HG02610 (cell line): ENCODE measurements around the gene MRPS27.

Experiments
- ATAC-seq: cut with Tn5 transposase; IDR thresholded peaks from one replicate; pipeline ENCODE4 v1.9.1; 2021; ENCODE audit warnings: mild to moderate bottlenecking, moderate library complexity; ENCODE audit not compliant: unreplicated experiment

Gene MRPS27

DNA sequence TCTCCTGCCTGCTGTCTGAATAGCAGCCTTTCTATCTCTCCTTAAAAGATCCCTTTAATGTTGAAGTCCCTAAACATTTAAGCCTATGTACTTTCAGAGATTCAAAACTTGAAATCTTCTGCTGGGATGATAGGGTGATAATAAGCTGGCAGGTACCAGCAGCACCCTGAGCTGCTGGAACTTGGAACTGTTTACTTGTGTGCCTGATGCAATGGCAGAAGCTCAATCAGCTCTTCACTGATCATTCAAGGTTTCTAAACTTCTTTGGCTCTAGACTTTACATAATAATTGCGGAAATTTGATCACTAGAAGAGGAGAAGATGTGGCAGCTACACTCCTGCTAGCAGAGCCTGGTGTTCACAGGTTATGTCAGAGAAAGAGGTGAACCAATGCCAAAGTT lies 27.6 kb downstream of the MRPS27 start:
- ATAC-seq: no peak

DNA sequence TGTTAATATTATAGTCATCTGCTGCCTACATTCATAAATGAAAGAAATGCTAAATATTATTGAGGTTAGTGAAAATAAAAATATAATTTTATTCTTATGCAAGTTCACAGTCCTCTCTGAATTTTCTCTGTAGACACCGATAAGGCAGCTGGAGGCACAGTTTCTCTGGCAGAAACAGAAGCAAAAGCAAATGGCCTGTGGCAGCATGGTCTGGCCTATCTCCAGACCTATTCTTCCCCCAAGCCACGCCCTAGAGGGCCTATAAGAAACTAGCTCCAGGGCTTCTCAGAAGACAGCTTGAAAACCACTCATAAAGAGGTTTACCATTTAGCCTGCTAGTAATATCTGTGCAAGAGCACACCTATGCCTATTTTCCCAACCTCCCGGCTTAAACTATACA lies 28.4 kb downstream of the MRPS27 start:
- no peak for ATAC-seq

DNA sequence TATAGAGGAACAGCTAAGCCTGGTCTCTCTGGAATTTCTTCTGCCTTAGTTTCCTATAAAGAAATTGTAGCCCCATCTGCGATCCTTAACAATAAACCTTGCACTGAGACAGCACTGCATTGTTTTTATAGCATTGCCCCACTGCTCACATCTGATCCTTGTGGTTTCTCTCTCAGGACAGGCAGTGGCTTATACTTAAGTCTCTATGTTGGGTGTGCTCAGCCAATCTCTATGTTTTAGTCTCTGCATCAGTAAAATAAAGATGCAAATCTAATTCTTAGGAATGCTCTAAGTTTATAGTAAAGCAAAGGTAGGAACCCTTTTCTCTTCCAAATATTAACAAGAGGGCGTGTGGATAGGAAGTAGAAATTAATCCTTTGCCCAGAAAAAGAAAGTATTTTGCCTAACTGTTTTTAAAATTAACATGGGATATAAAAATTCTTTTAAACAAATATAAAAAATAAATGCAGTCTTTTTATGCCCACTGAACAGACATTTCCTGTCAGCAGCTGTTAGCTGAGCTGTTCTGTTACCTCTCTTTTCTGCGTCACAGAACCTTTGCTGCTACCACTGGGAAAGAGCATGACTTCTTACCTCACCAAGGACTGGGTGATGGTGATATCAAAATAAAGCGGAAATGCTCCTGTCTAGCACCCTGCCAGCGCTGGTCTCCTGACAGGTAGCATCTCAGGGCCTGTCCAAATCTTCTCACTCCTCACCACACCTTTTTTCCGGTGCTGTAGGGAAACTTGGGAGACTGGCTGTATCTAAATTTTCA lies 29.5 kb downstream of the MRPS27 start:
- ATAC-seq: no peak

DNA sequence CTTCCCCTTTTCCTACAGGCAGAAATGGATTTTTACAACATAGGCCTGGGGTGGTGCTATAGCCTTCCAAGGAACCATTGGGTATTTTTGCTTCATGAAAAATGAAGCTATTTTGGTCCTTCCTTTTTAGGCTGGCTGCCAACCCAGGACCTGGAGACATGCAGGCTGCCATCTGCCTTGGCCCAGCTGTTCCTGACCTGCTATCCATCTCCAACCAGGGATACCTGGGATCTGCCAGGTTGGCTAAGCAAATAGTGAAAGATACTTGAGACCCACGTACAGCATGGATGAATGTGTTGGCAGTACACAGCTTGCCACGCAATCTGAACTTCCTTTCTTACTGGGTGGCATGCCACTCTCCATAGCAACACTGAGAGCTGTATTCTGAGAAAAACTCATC lies 31.1 kb downstream of the MRPS27 start:
- ATAC-seq: no peak

DNA sequence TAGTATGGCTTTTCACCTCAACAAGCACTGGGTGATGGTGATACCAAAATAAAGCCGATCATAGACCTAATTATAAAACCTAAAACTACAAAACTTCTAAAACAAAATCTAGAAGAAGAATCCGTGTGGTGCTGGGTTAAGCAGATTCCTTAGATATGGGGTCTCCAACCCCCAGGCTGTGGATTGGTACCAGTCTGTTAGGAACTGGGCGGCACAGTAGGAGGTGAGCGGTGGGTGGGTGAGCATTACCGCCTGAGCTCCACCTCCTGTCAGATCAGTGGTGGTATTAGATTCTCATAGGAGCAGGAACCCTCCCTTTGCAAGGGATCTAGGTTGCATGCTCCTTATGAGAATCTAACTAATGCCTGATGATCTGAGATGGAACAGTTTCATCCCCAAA lies 33.2 kb downstream of the MRPS27 start:
- ATAC-seq: no peak

DNA sequence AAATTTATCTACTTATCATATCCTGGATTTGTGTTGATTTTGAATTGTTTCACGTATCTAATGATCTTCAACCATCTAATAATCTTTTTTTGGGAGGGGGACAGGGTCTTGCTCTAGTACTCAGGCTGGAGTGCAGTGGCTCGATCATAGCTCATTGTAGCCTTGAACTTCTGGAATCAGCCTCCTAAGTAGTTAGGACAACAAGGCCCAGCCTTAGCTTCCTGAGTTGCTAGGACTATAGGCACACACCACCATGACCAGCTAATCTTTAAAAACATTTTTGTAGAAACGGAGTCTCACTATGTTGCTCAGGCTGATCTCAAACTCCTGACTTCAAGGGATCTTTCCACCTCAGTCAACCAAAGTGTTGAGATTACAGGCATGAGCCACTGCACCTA lies 34.6 kb downstream of the MRPS27 start:
- ATAC-seq: no peak

DNA sequence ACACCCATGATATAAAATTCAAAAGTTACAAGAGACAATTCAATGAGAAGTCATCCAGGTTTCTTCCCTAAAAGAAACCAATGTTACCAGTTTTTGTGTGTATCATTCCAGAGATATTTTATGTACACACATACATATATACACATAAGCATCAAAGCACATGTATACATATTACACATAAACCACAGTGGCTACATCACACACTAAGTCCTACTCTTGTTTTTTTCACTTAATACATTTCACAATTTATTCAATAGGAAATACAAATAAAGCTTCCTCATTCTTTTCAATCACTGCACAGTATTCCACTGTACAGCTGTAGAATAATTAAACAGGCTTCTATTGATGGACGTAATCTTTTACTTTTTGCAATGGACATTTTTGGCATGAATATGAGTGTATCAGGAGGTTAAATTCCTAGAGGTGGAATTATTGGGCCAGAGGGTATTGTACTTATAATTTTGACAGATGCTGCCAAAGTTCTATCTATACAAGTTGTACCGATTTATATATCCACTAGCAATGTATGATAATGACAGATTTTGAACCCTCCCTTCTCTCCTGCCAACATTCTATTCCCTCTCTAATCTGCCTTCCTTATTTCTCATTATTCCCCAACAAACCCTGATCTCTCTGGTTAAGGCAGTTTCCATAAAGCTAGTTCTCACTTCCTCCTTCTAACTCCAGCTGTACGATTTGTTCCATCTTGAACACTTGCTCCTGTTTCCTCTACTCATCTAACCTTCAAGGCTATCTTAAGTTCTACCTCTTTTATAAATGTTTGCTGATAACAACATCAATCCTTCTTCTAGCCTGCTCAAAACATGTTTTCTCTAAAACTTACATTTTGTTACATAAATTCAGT lies 35.2 kb downstream of the MRPS27 start:
- no peak for ATAC-seq

DNA sequence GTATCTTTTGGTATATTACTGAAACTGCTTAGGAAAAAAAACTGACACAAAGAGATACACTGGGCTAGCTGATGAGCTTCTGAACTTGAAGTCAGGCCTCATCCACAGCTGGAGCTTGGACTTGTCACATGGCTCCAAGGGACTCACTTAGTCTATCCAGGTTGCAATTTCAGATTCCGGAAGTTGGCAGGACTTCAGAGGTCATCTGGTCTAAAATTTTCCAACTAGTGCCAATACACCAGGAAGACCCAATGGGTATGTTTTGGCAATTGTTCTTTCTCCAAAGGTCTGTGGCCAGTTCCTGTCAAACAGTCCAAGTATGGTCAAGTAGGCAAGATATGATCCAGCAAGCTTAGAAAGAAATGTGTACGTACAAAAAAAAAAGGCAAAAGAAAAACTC lies 36.7 kb downstream of the MRPS27 start:
- ATAC-seq: no peak

DNA sequence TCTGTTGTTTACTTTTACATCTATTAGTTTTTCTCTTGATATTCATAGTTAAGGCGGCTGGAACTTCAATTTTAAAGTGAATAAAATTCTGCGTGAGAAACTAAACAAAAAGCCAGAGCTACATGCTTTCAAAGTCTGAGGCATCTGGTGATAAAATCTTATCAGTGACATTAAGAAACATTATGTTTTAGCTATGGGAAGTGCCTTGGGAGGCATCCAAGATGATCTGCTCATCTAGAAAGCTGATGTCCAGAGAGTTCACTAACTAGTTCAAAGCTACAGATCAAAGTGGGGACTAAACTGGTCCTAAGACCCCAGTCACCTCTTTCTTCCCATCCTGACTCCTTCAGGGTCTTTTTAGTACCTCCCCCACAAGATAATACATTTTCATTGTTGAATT lies 37.2 kb downstream of the MRPS27 start:
- ATAC-seq: no peak

DNA sequence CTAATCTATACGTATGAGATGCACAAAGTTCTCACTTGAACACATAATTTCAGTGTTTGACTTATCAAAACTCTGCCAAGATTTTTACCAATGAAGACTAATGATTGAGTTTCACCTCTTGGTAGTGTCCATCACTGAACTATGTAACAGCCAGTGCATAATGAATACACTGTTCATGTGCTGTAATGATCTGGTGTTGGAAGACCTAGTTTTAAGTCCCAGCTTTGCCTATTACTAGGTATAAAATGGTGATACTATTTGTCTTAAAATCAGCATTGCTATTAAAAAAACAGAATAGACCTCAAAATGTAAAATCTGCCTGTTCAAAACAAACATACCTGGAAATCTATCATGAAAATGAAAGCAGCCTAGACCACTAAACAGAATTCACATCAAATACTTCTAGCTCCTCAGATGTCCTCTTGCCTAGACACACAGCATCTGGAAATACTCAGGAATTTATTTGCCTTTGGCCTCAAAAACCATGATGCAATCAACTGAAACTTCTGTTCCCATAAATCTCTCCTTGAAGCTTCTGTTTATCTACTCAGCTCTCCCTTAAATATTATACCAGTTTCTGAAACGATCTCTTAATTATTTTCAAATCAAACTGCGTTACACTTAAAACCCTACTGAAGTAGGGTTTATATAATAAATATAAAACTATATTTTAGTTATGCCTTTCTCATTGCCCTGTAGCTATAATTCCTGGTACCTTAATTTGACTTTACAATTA lies 38.1 kb downstream of the MRPS27 start:
- ATAC-seq: no peak

DNA sequence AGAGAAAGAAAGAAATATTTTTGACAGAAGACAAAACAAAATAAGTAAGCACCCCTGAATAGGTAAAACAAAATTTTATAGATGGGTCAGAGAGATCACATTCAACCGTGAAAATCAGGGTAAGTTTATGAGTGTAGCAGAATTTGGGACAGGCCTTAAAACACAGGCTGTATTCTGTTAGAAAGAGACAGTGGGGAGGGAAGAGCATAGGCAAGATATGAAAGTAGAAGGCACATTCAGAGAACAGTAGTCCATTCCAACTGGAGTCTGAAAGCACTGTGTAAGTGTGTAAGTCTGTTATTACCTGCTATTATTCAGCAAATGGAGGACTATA lies 38.6 kb downstream of the MRPS27 start:
- no peak for ATAC-seq

DNA sequence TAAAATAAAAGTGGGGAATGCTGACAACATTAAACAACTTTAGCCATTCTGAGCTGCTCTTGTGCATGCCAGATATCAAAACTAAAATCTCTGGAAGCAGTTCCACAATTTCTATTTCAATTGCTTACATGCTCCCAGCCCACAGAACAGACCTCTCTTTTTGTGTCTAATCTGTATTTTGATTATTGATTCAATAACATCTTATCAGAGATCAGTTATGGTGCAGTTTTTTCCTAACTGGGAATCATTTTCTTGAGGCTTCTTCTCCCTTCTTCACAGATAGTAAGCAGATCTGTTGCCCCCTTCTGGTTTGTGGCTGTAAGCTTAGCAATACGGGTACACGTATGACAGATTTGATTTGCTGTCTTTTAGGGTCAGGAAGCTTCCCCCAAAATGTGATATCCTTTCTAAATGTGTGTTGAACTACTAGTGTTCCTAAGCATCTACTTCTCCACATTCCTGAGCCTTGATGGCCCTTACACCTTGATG lies 39.4 kb downstream of the MRPS27 start:
- no peak for ATAC-seq

DNA sequence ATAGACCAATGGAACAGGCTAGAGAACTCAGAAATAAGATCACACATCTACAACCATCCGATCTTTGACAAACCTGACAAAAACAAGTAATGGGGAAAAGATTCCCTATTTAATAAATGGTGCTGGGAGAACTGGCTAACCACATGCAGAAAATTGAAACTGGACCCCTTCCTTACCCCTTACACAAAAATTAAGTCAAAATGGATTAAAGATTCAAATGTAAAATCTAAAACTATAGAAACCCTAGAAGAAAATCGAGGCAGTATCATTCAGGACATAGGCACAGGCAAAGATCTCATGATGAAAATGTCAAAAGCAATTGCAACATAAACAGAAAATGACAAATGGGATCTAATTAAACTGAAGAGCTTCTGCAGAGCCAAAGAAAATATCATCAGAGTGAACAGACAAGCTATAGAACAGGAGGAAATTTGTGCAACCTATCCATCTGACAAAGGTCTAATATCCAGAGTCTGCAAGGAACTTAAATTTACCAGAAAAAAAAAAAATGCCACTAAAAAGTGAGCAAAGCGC lies 43.8 kb downstream of the MRPS27 start:
- no peak for ATAC-seq

DNA sequence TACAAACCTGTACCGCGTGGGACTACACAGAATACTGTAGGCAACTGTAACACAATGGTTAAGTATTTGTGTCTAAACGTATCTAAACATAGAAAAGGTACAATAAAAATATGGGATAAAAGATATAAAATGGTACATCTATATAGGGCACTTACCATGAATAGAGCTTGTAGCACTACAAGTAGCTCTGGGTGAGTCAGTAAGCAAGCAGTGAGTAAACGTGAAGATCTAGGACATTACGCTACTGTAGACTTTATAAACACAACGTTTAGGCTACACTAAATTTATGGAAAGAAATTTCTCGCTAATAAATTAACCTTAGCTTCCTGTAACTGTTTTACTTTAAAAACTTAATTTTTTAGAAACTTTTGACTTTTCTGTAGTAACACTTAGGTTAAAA lies 46.5 kb downstream of the MRPS27 start:
- no peak for ATAC-seq

DNA sequence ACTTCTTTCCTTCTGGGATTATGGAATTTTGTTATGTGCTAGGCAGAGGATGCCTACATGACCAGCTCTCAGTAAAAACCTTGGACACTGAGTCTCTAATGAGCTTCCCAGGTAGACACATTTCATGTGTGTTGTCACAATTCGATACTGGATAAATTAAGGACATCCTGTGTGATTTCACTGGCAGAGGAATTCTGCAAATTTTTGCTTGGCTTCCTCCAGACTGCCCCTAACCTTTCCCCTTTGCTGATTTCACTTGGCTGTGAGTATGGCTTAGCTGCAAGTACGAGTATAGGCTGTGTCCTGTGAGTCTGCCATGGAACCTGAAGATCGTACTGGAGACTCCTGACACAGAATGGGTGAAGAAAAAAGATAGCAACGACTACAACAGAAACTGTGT lies 47.6 kb downstream of the MRPS27 start:
- ATAC-seq: no peak

DNA sequence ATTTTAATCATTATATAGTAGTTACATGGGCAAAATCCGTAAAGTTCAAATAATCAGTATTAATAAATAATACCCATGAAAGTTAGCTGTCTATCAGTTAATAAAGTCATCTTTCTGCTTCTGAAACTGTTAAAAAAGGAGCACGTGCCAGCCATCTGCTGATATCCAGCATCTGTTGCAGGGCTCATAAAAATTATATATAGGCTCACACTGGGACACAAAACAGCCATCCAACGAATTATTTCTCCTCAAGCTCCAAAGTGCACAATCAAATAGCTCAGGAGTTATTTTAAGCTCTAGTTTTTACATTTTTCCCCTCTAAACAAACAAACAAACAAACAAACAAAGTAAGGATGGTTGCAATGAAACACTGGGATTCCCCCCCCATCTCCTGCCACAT lies 48.3 kb downstream of the MRPS27 start:
- no peak for ATAC-seq

DNA sequence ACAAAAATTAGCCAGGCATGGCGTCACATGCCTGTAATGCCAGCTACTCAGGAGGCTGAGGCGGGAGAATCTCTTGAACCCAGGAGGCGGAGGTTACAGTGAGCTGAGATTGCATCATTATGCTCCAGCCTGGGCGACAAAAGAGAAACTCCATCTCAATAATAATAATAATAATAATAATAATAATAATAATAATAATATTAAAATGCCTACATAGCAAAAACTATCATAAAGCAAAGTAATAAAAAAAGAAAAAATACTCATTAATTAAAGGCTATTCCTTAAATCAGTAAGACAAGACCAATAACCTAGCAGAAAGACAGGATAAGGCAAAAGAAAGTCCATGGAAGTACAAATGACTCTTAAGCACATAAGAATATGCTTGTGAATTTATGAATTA lies 50.0 kb downstream of the MRPS27 start:
- no peak for ATAC-seq

DNA sequence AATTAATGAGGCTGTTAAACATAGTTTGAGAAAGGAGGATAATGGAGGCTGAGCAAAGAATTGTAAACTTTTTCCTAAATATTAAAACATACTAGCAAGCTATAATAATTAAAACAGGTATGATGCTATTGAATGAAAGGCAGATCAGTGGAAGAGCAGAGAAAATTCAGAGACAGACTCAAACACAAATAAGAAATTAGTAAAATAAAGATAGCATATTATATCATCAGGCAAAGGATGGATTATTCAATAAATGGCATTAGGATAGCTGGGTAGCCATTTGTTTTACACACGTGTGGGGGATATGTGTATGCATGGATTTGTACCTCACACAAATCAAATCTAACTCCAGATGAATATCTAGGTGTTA lies 50.6 kb downstream of the MRPS27 start:
- no peak for ATAC-seq

DNA sequence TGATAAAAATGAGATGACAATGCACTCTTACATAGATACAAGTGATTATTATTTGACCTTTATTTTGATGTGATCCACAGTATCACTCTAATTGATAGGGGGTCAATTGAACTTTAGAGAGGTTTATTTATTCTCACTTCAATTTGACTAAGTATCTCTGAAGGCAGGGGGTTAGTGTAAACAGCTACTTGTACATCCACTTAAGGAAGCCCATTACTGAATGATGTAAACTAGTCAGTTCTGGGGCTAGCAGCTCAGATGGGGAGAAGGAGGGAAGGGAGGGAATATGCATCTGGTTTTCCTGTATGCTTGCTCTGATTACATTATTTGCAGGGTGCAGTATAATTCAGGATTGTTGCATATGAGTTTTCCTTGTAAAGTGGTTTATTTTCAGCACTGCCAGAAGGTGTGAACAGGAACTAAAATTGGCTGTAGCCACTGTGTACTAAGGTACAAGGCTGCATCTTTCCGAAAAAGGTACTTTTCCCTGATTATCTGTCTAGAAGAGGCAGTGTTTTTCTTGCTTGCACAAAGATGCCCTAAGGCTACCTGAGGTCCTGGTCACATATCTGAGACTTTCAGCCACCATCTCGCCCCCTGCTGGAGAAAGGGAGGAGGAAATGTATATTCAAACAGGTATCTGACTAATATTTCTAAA lies 51.2 kb downstream of the MRPS27 start:
- no peak for ATAC-seq

DNA sequence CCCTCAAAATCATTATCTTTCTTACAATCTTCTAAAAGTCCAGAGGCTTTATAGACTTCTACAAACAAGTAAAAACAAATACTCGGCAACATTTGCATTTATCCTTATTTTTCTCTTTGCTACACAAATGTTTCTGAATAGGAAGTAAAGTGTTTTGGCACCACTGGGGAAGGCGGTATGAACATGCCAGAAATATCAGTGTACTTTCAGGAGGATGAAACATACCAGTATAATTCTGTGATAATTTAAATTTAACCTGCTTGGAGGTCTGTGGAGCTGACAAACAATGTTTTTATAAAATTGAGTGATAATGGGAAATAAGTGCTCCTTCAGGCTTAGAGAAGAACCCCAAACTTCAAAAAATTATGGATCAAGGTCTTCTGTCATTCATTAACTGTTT lies 51.8 kb downstream of the MRPS27 start:
- no peak for ATAC-seq

DNA sequence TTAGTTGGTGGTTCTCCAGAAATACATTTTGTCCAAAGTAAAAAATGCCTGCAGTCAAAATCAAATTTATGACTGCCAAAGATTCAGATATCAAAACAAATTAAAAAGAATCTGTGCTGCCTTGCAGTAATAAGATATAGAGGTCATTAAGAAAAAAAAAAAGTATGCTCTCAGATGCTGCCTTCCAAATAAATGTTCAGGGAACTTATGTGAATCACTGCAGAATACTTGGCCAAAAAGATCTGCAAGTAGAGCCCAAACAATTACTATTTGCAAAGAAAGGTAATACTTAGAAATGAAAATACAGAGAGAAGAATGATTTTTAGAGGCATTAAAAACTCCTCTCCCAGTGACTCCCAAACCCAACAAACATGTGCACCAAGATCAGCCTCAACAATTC lies 52.4 kb downstream of the MRPS27 start:
- ATAC-seq: no peak
